Cardiac fibroblast (primary cell): ENCODE measurements around the gene ZC3H18.

ENCODE experiments used
- DNase-seq, 2 donors: peaks; one replicate each; pipeline versions ENCODE4 v3.0.0 to v3.0.0-alpha.2; 2010; ENCODE audit warnings: low read depth in 2 of 2
- H3K4me3 ChIP-seq, 2 donors: replicated peaks in 1 of 2; 1 replicate in 1 of 2; 2 replicates in 1 of 2; pipeline ENCODE4 v1.5.1; 2011; ENCODE audit warnings: low read depth in 2 of 2, low read length in 2 of 2, mild to moderate bottlenecking in 2 of 2, moderate library complexity in 1 of 2
- TF ChIP-seq, protein P1 (sequence below): IDR thresholded peaks from one replicate; pipeline ENCODE4 v1.5.1; 2011; ENCODE audit warnings: low read depth, mild to moderate bottlenecking, low read length, inconsistent platforms

ZC3H18 gene

DNA sequence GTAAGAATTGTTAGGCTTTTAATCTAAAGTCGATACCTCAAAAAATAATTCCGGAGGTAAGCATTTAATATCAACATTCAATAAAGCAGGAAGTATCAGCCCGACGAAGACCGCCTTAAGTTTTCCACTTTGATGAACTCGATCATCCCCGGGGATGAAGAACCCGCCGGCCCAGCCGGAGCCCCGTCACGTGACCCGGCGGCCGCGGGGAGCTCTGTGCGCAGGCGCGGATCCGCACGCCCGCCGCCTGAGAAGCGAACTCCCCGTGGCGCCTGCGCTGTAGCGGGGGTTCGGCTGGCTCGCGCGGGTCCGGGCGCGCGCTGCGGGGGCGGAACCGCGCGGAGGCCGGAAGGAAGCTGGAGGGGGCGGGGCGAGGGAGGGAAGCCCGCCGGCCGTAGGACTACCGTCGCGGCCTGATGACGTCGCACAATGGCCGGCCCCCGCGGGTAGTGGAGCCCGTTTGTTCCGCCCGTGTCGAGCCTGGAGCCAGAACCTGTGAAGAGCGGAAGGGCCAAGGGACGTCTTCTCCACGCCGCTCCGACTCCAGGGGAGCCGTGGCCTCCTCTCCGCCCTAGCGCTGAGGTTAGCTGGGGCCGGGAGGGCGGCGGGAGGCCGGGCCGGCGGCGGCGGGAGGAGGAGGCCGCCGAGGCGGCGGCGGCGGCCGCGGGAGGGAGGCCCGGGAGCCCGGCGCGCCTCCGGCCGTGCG lies at the start of gene ZC3H18:
Gene ZC3H18, plus strand, starts transcription at position 419 of the 706 bp plus-strand sequence. CDS start 6,721 bp downstream, outside the sequence.
- peak within 1 kb of the TSS; percentile 72 to 89 for H3K4me3 ChIP-seq
- DNase-seq, result peak; percentile 95 to 98
- TF ChIP-seq, protein P1, sequence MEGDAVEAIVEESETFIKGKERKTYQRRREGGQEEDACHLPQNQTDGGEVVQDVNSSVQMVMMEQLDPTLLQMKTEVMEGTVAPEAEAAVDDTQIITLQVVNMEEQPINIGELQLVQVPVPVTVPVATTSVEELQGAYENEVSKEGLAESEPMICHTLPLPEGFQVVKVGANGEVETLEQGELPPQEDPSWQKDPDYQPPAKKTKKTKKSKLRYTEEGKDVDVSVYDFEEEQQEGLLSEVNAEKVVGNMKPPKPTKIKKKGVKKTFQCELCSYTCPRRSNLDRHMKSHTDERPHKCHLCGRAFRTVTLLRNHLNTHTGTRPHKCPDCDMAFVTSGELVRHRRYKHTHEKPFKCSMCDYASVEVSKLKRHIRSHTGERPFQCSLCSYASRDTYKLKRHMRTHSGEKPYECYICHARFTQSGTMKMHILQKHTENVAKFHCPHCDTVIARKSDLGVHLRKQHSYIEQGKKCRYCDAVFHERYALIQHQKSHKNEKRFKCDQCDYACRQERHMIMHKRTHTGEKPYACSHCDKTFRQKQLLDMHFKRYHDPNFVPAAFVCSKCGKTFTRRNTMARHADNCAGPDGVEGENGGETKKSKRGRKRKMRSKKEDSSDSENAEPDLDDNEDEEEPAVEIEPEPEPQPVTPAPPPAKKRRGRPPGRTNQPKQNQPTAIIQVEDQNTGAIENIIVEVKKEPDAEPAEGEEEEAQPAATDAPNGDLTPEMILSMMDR, result no peak

DNA sequence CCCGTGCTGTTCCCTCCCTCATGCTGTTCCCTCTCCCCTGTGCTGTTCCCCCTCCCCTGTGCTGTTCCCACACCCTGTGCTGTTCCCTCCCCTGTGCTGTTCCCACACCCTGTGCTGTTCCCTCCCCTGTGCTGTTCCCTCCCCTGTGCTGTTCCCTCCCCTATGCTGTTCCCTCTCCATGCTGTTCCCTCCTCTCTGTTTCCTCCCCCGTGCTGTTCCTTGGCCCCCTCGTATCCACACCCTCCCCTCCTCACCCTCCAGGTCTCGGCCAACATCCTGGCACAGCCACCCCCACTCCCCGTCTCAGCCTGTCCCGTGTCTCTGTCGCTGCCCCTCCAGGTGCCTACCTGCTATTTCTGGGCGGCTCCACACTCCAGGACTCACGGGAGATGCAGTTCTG lies 48.5 kb upstream of the ZC3H18 start:
- TF ChIP-seq, protein P1, result no peak
- H3K4me3 ChIP-seq, result no peak overlapping the region
- DNase-seq, result no peak

DNA sequence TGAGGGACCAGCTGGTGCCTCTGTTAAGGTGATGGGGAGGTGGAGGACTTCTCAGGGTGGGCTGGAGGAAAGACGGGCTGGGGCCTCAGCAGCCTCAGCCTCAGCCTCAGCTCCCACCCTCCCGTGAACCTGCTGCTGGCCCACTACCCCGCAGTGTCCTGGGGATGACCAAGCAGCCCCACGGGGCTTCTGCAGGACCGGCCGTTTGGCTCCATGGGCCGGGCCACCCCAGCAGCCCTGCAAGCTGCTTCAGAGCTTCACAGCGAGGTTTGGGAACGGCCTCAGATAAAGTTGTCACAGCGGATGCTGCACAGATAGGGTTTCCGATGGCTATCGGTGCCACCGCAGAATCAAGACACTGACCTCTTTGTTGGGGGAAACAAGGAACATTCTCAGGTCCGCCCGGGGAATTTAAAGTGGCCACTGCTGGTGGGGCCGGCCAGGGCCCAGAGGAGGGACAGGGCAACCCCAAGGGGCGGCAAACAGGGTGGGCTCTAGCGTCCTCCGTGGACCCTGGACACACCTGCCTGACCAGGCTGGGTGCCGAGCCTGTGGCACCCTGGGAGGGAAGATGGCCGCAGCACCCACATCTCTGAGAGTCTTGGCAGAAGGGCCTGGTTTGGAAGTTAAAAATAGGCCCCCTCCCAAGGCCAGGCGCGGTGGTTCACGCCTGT lies 47.8 kb upstream of the ZC3H18 start:
- TF ChIP-seq, protein P1, result no peak
- no peak for DNase-seq

DNA sequence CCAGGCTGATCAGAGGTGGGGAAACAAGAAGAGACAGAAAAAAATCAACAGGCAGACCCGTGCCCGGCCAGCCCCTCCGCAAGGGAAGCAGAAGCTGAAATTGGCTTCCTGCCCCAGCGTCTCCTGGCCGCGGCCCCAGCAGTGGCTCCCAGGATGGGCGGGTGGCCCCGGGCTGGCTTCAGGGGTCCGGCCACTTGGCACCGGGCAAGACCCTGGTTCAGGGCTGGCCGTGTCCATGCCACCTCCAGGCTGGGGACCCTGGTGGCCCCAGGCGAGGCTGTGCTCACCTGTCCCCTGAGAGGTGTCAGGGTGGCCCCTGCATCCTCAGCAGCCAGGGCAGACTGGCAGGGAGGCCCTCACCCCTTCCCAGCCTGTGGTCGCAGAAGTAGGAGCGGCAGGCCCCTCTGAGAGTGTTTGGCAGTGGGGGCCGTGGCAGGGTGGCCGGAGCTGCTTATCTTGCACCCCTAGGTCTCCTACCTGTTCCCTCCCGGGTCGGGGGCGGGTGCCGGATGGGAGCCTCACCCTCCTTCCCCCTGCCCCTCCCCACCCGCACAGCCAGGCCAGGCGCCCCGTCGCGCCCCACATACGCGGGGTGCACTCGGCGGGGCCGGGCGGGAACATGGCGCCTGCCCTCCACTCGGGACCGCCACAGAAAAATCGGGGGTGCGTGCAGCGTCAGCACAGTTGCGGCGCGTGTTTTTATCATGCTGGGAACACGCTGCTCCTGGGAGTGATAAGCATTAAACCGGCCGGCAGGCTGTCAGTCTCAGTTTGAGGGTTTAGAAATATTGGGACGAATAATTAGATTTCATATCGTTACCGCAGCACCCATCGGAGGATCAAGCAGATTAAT lies 46.7 kb upstream of the ZC3H18 start:
- no peak for DNase-seq
- H3K4me3 ChIP-seq, result no peak overlapping the region
- TF ChIP-seq, protein P1, result no peak

More for the DNA sequence above, 47.8 kb upstream of the ZC3H18 start:
- no peak overlapping the region for H3K4me3 ChIP-seq

DNA sequence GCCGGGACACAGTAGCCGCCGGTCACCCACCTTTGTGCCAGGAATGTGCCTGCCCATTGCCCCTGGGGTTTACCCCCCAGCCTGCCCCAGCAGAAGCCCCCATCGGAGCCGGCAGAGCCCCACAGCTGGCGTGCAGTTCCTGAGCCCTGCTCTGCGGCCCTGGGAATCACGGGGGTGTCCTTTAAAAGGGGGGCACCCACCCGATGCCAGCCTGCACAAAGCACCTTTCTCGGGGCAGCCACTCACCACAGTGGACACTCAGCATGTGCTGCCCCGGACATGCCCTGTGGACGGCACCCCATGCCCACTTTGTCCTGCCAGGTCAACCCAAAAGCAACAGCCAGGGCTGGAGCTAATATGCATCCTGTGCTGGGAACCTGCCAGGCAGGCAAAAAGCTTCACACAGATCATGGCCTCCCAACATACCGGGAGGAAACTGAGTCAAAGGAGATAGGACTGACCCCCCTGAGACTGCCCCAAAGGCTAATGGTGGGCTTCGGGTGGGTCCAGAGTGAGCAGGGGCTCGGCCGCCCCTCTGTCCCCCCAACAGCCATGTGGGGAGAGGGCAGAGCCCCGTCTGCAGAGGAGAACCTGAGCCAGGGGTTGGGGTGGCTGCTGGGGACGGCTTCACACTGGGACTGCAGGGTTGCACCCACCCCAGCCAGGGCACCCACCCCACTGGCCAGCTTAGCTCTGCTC lies 45.8 kb upstream of the ZC3H18 start:
- no peak for DNase-seq
- TF ChIP-seq, protein P1, result no peak
- no peak overlapping the region for H3K4me3 ChIP-seq

DNA sequence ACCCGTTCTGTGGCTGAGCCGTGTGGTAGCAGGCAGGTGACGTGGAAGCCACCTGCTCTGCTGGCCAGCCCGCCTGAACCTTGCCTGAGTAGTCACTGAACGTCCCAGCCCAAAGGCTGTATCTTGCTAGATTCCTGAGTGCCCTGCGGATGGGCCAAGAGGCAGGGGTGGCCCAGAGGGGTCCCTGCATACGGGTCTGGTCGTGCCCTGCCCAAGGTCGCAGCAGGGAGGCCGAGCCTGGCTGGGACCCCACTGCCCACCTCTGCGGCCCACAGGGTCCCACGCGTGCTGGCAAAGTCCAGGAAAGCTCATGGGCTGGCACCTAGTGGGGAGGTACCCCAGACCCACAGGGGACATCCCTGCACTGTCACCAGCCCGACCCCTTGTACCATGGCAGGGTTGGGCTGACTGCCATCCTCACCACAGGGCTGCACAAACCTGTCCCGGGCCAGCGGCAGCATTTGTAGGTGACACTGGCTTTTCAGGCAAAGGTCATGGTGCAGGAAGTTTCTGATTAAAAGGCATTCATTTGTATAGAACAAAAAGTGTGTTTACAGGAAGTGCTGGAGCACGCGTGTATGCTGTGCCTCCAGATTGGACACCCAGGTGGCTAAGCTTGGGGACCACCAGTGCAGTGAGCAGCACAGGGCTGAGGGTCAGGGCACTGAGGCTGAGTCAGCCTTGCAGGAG lies 45.1 kb upstream of the ZC3H18 start:
- no peak overlapping the region for H3K4me3 ChIP-seq
- no peak for DNase-seq
- TF ChIP-seq, protein P1, result no peak
